ENCODE results near the gene SEBOX. TPM values are rescaled to one million over a fixed set of nuclear protein-coding genes. Genes with fewer than 3 reads are reported as not detected.

The SEBOX gene
- total and polyA plus RNA-seq, 7 donors: not detected

- Histone ChIP-seq H3K27me3 (no peaks in the 10 kb centered on the region), H3K4me3 (peak within 1 kb of the TSS; percentile 43 to 66 (median 63)), H3K27ac (peak within 1 kb of the TSS; percentile 76 to 82 (median 79)), H3K9me3 (no peaks in the 10 kb centered on the region), H3K4me1 (peaks cover 0 to 31% (median 29%) of the 10 kb centered on the region in 4 donors), H3K36me3 (no peaks in the 10 kb centered on the region)
- peak; percentile 95 for DNase-seq
- TF ChIP-seq EP300 (IDR thresholded peaks at IDR 0.05) (no peak), POLR2A (IDR thresholded peaks at IDR 0.05) (no peak), CTCF (IDR thresholded peaks at IDR 0.05) (no peak), POLR2AphosphoS5 (IDR thresholded peaks at IDR 0.05) (peak in 2 of 4 donors; percentile 14 to 26)
- WGBS, 2 donors: 1 to 2% methylated on average over 80 of the region's 80 CpGs
- intact Hi-C loops (cut with DNase I): no loop called here
Observed at GRCh38 chr17:28371245-28372202, 6.5 kb upstream of the SEBOX start, which contains the start of gene SARM1. Gene SARM1 (plus strand): TSS chr17:28371694. CDS start chr17:28372033, 339 bp downstream.

GRCh38 chr17:28370744-28371103 lies 5.7 kb upstream of the SEBOX start:
- H3K27ac ChIP-seq: peak overlapping the region; percentile 76 to 82 (median 79)
- no peak for DNase-seq
- H3K36me3 ChIP-seq: no peaks in the 10 kb centered on the region
- no peaks in the 10 kb centered on the region for H3K27me3 ChIP-seq
- no peak for TF ChIP-seq POLR2A (IDR thresholded peaks at IDR 0.05)
- TF ChIP-seq CTCF (IDR thresholded peaks at IDR 0.05): no peak
- TF ChIP-seq EP300 (IDR thresholded peaks at IDR 0.05): no peak
- H3K4me1 ChIP-seq: peaks cover 0 to 31% (median 29%) of the 10 kb centered on the region in 4 donors
- intact Hi-C loops (cut with DNase I): no loop called here
- 56 to 76% methylated on average over 1 of the region's 1 CpG for WGBS, 2 donors
- H3K9me3 ChIP-seq: no peaks in the 10 kb centered on the region
- H3K4me3 ChIP-seq: peak overlapping the region in 2 of 4 donors; percentile 62 to 64

GRCh38 chr17:28370035-28370743 lies 5.2 kb upstream of the SEBOX start, which contains the start of gene VTN:
Gene VTN (minus strand): TSS chr17:28370307. CDS start chr17:28370203, 104 bp downstream.
- Histone ChIP-seq H3K27me3 (no peaks in the 10 kb centered on the region), H3K27ac (peak within 1 kb of the TSS; percentile 76 to 82 (median 79)), H3K4me1 (peaks cover 0 to 31% (median 29%) of the 10 kb centered on the region in 4 donors), H3K4me3 (peak within 1 kb of the TSS in 3 of 4 donors; percentile 62 to 66 (median 64)), H3K36me3 (no peaks in the 10 kb centered on the region), H3K9me3 (no peaks in the 10 kb centered on the region)
- intact Hi-C loops (cut with DNase I): no loop called here
- no peak for DNase-seq
- WGBS, 2 donors: 34 to 43% methylated on average over 8 of the region's 8 CpGs
- TF ChIP-seq CTCF (IDR thresholded peaks at IDR 0.05) (no peak), EP300 (IDR thresholded peaks at IDR 0.05) (no peak), POLR2A (IDR thresholded peaks at IDR 0.05) (no peak), POLR2AphosphoS5 (IDR thresholded peaks at IDR 0.05) (no peak)

- intact Hi-C loops (cut with DNase I): no loop called here
- Histone ChIP-seq H3K4me3 (no peak overlapping the region), H3K36me3 (peaks cover 0 to 4% (median 2%) of the 10 kb centered on the region in 4 donors), H3K9me3 (no peaks in the 10 kb centered on the region), H3K27me3 (no peaks in the 10 kb centered on the region), H3K4me1 (peaks cover 0 to 31% (median 29%) of the 10 kb centered on the region in 4 donors), H3K27ac (peak overlapping the region in 1 of 4 donors; percentile 82)
- TF ChIP-seq POLR2A (IDR thresholded peaks at IDR 0.05) (no peak), CTCF (IDR thresholded peaks at IDR 0.05) (no peak), EP300 (IDR thresholded peaks at IDR 0.05) (no peak), POLR2AphosphoS5 (IDR thresholded peaks at IDR 0.05) (no peak)
- 72 to 80% methylated on average over 10 of the region's 10 CpGs for WGBS, 2 donors
- DNase-seq: no peak
Observed at GRCh38 chr17:28369684-28370034, 4.7 kb upstream of the SEBOX start.
